HG03558 (cell line): ENCODE data around the gene PAFAH1B2.

Source experiments
- ATAC-seq: cut with Tn5 transposase; IDR thresholded peaks from one replicate; pipeline ENCODE4 v1.9.1; 2021; ENCODE audit warnings: moderate number of reproducible peaks; ENCODE audit not compliant: unreplicated experiment; ENCODE audit errors: extremely low read depth

The PAFAH1B2 gene

DNA sequence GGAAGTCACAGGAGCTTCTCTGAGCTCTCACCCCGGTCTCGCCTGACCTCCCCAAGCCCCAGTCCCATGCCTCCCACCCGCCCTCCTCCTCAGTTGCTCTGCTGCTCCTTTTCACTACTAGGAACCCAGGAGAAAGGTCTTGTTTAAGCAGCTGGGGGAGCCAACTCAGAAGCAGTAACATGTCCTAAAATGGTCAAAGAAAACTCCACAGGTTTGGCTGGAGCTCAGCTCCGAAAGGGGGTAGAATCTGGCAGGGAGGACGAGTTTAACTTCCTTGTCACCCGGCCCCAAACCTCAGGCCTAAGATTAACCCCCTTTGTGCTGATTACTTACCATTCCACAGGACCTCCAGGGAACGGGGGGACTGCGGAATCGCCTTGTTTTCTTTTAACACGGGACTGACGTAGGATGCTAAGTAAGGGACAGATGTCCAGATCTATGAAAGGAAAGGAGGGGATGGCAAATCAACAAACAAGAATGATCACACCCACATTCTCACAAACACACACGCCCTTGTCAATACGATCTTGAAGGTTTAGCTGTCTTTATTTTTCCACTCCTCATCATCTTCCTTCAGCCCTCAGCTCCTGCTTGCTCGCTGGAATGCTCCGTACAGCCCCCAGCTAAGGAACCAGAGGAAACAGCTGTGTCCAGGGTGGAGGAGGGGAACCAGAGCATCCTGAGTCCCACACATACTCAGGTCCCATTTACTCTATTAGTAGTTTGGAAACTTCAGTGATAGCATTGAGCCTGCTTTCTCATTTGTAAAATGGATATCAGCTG, 74.2 kb downstream of the PAFAH1B2 start:
- no peak for ATAC-seq

DNA sequence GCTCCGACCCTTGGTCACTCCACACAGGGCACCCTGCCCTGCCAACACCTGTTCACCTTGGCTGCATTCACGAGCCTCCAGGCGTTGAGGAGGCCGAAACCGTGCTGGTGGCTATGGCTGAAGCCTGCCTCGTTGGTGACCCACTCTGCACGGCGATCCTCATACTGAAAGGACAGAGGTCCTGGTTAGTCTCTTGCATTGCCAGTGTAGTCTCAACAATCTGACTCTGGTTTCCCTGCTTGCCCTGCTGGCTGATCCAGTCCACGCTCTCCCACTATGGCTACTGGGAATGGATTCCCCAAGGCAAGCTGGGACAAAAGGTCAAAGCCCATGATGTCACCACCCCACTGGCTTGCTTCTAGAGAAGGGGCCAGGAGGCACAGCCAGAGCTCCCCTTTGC, 74.9 kb downstream of the PAFAH1B2 start:
- no peak for ATAC-seq

DNA sequence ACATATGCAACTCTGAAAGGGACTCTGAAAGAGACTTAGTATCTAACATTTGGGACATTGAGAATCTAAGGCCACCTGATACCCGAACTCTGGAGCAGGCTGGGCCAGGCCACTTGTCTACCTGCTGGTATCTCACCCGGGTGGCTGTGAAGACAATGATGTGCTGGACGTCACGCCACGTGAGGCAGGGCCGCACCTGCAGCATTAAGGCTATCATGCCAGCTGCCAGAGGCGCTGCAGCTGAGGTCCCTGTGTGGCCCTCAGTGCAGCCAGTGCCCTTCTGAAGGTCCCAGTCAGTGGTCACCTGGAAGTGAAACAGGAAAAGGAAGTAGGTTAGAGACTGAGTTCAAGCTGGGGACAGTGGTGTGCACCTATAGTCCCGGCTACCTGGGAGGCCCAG, 75.4 kb downstream of the PAFAH1B2 start:
- no peak for ATAC-seq

DNA sequence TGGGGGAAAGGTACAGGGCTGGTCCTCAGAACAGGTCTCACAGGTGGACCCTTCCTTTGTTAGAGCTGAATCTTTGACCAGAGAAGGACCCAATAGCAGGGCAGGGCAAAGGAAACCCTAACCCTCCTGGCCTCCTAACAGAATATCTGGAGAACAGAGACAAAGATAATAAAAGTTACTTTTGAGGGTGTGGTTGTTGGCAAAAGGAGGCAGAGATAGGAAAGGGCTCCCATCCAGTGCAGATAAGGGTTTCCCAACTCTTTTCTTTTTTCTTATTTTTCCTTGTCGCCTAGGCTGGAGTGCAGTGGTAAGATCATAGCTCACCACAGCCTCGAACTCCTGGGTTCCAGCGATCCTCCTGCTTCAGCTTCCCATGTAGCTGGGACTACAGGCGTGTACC, 75.9 kb downstream of the PAFAH1B2 start:
- ATAC-seq, result no peak

DNA sequence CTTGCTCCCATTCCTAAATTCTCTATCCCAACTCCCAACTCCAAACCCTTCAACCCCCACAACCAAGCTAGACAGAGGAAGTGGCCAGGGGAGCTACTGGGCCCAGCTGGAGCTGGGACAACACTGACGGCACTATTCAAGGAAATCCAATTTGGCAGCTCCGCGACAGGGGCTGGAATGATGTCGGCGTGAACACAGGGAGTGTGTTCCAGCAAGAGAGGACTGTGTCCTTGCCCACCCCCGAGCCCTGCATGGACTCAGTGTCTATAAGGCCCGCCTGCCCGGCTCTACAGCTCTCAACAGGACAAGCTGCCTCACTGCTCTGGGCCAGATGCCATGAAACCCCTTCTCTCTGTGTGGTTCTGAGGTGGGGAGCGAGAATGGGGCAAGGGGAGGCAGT, 76.5 kb downstream of the PAFAH1B2 start:
- no peak for ATAC-seq

DNA sequence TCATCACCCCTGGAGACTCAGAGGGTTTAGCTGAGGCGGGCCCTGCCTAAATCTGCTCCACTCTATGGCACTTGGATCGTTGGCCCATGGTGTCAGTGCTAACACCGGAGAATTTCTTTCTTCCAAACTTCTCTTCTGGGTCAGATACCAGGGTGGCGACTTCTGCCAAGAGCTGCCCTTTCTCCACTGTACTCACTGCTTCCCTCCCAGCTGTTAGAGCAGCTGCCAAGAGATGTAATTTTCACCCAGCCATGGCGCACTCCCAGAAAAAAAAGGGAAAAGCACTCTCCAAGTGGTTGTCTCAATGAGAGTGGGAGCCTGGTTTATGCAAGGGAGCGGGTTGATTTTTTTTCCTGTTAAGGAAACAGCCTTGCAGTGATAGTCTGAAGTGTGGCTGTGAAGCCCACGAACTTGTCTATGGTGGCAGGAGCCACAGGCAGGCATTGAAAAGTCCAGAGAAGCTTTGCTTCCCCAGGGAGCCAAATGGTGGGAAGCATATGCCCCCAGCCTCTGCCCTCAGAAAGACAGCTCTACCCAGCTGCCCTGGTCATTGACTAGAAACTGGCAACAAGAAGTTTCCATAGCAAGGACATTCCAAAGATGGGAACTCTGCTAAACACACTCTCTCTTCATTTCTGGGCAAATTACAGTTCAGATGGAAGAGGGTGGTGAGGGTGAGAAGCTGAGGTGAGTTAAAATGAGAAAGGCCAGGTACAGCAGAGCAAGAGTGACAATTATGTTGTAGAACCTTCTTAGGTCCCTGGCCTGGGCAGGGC, 77.1 kb downstream of the PAFAH1B2 start:
- no peak for ATAC-seq

DNA sequence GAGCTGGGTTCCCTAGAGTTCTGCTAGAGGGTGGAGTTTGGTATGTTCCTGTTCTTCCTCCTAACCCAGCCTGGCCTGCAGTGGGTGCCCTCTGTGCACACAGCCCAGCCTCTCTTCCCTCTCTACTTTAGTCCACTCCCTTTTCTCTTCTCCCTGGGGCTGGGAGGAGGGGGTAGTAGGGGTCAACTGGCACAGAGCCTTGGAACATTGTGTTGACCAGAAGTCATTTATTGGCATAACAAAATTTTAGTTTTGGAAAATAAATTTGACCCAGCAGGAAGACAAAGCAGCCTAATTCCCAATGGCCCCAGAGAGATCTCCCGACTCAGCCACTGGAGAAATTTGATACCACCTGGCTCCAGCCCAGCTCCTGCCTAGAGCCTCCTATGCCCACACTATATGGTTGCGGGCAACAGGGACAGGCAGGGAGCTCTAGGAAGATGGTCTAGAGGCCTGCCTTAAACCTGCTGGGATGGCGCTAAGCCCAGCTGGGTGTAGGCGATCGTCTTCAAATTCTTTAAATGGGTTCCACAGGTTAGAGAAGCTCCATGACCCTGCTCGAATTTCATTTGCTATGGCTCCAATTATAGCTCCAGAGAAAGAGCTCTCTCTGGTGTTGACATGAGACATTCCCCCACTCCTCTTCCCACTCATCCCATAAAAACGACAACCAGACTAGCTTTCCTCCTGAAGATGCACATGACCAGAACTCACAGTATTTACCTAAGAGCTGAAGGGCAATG, 77.9 kb downstream of the PAFAH1B2 start:
- no peak for ATAC-seq

DNA sequence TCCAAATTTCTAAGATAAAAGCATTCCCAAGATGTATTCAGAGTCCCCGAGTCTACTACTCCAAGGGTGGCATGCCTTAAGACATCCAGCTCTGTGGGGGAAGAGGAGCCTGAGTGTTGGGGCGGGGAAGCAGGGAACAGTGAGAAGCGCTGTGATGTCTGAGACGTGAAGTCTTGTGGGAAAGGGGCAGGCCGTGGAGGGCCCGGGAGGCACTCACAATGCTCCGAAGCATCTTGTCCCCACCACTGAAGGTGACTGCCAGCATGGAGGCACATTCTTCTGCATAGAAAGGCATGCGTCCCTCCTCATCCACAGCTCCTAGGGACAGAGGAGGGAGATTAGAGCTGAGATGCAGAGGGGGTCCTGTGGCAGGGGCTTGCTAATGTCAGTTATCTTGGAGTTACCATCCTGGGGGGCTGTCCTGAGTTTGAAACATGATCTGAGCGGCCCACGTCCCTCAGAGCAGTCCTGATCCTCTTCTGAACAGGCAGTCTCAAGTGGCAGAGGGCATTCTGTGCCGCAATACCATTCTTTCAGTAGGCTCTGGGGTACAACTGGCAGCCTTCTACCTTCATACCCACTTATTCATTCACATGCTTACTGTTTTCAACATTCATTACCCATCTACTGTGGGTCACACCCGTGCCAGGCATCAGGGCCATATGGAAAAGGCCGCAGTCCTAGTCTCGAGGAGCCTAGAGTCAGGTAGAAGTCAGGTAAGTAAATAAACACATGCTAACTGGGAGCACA, 79.1 kb downstream of the PAFAH1B2 start:
- no peak for ATAC-seq

DNA sequence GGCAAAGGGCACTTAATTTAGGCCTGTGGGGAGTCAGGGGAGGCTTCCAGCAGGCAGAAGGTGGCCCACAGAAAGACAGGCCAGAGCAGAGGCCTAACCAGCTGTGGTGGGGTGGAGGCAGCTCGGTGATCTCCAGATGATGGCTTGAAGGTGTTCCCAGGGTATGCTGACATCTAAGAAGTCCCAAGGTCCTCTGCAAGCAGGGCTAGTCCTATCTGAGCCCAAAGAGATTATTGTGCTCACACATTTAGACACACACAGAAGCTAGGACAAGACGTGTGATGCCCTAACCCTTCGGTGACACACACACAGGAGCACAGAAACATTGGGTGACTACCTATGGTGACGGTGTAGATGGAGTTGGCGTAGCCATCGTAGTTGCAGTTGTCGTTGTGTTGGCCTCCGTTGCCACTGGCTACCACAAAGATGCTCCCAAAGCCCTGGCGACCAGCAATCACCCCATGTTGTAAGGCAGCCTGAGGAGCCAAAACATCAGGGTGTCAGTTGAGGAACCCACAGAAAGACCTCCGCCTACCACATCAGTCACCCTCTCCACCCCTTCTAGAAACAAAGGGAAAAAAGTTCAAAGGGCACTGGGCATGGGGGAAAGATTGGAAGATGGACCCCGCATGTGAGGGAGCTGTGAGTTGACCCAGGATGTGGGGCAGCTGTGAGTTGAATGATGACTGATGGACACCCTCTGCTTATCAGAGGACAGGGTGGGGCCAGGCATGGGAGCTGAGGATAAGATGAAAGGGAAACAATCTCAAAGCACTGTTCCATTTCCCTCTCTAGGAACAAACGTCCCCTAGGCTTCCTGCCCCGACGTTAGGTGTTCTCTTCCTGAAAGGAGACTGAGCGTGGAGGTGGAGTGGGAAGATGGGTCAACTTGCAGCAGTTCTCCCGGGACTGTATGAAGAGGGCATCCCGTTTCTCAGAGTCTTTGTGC, 79.9 kb downstream of the PAFAH1B2 start:
- no peak for ATAC-seq

DNA sequence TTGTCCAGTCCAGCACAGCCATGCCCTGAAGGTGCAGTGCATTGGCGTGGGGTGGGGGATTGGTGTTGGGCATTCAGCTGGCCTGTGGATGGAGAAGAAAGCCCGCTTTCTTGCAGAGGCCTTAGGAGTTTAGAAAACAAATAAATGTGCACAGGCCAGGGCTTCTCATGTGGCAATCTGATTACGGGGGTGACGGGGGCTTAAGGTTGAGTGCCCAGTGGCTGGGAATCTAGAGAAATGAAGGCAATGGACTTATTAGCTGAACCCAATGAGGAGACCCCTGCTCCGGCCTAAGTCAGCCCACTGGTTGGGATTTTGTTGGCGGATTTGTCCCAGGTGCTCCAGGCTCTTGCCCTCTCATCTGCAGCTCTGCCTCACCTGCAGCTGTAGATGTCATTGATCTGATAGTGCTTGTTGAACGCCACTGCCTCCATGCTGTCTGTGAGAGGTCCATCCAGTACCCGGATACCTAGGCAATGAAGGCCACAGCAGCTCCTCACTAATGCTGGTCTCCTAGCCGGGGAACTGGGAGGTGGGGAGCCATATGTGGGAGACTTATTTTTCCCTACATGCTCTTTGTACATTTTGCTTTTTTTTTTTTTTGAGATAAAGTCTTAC, 81.6 kb downstream of the PAFAH1B2 start:
- ATAC-seq, result no peak
